Measurements from ENCODE around the gene VMAC. TPM values are rescaled to one million over a fixed set of nuclear protein-coding genes. Genes with fewer than 3 reads are reported as not detected.

The VMAC gene
- total and polyA plus RNA-seq, 9 of the 15 experiments (the other 6 are each of a cell fraction or from before 2014, with no cell fraction given), result 0.03 to 3.4 (median 1.1) TPM

- 0 out of 2 replicates have a peak, but pooled peaks have one; percentile 9 for TF ChIP-seq GATA2 (CRISPR knock-in tag; IDR thresholded peaks at IDR 0.05)
- no peak for TF ChIP-seq ATF7 (IDR thresholded peaks at IDR 0.05)
- TF ChIP-seq FOXP1 (CRISPR knock-in tag; IDR thresholded peaks at IDR 0.05), result no peak
- no peak for TF ChIP-seq ZNF175 (CRISPR knock-in tag; IDR thresholded peaks at IDR 0.05; ENCODE audit: low read depth)
- no peak for TF ChIP-seq ZNF282 (CRISPR knock-in tag; IDR thresholded peaks at IDR 0.05)
- TF ChIP-seq, protein P1, sequence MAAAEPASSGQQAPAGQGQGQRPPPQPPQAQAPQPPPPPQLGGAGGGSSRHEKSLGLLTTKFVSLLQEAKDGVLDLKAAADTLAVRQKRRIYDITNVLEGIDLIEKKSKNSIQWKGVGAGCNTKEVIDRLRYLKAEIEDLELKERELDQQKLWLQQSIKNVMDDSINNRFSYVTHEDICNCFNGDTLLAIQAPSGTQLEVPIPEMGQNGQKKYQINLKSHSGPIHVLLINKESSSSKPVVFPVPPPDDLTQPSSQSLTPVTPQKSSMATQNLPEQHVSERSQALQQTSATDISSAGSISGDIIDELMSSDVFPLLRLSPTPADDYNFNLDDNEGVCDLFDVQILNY (CRISPR knock-in tag; IDR thresholded peaks at IDR 0.05), result no peak
- TF ChIP-seq TAF9B (IDR thresholded peaks at IDR 0.05; ENCODE audit: partially characterized antibody), result no peak
- TF ChIP-seq STAT5B (CRISPR knock-in tag; IDR thresholded peaks at IDR 0.05), result no peak
- TF ChIP-seq, protein P2, sequence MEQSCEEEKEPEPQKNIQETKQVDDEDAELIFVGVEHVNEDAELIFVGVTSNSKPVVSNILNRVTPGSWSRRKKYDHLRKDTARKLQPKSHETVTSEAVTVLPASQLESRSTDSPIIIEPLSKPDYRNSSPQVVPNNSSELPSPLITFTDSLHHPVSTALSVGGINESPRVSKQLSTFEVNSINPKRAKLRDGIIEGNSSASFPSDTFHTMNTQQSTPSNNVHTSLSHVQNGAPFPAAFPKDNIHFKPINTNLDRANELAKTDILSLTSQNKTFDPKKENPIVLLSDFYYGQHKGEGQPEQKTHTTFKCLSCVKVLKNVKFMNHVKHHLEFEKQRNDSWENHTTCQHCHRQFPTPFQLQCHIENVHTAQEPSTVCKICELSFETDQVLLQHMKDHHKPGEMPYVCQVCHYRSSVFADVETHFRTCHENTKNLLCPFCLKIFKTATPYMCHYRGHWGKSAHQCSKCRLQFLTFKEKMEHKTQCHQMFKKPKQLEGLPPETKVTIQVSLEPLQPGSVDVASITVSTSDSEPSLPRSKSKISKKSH (CRISPR knock-in tag; IDR thresholded peaks at IDR 0.05), result no peak
- TF ChIP-seq AFF1 (IDR thresholded peaks at IDR 0.05; ENCODE audit: low read depth in 1 of 2, partially characterized antibody in 2 of 2), result no peak
- no peak for TF ChIP-seq ATF6 (CRISPR knock-in tag; IDR thresholded peaks at IDR 0.05)
- TF ChIP-seq PML (IDR thresholded peaks at IDR 0.05; ENCODE audit: low read length), result 0 out of 2 replicates have a peak, but pooled peaks have one; percentile 25
- no peak for TF ChIP-seq TAF1 (IDR thresholded peaks at IDR 0.05; ENCODE audit: control insufficient read depth, extremely low read depth, insufficient read depth, low read length, severe bottlenecking)
- peak; percentile 66 for TF ChIP-seq TEAD4 (IDR thresholded peaks at IDR 0.05; ENCODE audit: low read length)
- no peak for TF ChIP-seq TEAD4 (CRISPR knock-in tag; IDR thresholded peaks at IDR 0.05; ENCODE audit: borderline replicate concordance)
- TF ChIP-seq, protein P3, sequence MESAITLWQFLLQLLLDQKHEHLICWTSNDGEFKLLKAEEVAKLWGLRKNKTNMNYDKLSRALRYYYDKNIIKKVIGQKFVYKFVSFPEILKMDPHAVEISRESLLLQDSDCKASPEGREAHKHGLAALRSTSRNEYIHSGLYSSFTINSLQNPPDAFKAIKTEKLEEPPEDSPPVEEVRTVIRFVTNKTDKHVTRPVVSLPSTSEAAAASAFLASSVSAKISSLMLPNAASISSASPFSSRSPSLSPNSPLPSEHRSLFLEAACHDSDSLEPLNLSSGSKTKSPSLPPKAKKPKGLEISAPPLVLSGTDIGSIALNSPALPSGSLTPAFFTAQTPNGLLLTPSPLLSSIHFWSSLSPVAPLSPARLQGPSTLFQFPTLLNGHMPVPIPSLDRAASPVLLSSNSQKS (CRISPR knock-in tag; IDR thresholded peaks at IDR 0.05), result no peak
Measured at GRCh38 chr19:5893907-5894703, 10.6 kb upstream of the VMAC start (continued).
